T1000 (cell line): ENCODE measurements around the gene ATP11A.
"Not testable (repeated sequence)": the region's sequence is repeated elsewhere in the genome, so short reads cannot be mapped to it uniquely, and the experiment has no call there.

Experiments used
- DNase-seq: peaks from one replicate; lab custom pipeline; 2025; ENCODE audit warnings: mixed read lengths; lab: John Stamatoyannopoulos, UW

The ATP11A gene

GRCh38 chr13:112670864-112671263 lies 19.0 kb upstream of the ATP11A start:
- no peak for DNase-seq

GRCh38 chr13:112671359-112671758 lies 18.5 kb upstream of the ATP11A start:
- no peak for DNase-seq

- no peak for DNase-seq
These were observed 17.1 kb upstream of the ATP11A start for GRCh38 chr13:112672651-112673284.

DNA sequence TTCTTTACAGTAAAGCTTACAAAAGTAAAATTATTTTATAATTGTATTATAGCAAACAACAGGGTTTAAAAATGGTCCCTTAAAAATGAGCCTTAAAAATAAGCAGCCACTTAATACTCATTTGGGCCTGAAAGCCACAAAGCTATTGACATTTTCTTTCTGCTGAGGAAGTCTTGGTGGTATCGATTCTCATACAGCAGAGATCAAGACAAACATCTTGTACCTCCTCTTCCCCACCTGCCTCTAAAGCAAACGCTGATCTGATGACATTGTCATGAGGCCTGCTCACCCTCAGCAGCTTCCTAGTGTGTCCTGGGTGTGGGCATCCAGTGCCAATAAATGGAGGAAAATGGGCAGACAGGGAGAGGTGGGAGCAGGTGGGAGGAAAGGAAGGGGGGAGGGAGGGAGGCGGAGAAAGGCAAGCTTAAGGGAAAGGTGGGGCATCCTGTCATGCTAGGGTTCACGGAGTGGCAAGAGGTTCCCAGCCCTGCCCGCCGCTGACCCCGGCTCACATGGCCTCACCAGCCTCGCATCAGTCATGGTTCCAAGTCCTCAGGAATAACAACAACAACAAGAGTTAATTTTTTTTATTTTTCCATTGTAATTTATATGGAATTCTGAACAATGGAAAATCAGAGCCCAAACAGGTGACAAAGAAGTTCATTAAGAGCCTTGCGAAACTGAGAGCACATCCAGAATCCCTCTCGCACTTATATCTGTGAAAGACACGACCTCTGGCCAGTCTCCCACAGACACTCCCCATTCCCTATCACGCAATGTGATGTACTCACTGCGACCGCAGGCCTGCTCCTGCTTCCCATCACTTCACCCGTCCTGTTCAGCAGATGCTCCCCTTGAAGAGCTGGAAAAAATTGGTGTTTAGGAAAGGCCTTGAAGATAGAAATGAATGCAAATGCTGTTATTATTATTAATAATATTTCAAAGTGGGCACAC lies 15.1 kb upstream of the ATP11A start:
- no peak for DNase-seq

DNA sequence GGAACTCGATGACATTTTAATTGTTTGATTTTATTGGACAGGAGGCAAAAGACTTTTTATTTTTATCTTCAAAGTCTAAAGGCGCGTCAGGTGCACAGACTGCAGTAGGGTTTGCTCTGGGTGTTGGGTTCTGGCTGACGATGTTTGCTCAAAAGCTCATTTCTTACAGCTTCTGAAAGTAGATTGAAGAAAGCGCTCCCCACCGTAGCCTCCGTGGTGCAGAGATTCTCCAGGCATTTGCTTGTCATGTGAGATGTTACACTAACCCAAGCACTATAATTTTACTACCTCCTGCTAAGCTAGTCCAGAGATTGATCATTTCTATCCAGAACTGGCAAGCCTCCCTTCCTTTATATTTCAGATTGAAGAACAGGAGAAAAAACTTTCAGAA lies 14.5 kb upstream of the ATP11A start:
- DNase-seq: no peak

DNA sequence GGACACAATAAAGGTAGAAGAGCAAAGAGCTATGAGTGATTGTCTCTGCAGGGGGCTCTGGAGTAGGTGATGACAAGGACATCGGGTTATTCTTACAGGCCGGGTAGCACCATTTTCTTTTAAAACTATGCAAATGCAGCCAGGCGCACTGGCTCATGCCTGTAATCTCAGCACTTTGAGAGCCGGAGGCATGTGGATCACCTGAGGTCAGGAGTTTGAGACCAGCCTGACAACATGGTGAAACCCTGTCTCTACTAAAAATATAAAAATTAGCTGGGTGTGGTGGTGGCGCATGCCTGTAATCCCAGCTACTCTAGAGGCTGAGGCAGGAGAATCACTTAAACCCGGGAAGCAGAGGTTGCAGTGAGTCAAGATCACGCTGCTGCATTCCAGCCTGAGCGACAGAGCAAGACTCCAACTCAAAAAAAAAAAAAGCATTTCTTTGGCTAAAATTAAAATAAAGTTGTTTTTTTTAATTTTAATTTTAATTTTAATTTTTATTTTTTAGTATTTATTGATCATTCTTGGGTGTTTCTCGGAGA lies 12.3 kb upstream of the ATP11A start:
- DNase-seq: not testable (repeated sequence)

GRCh38 chr13:112679381-112679780 lies 10.5 kb upstream of the ATP11A start:
- DNase-seq: no peak

GRCh38 chr13:112679932-112680677 lies 9.7 kb upstream of the ATP11A start:
- DNase-seq: no peak

- DNase-seq: no peak
These were observed 9.0 kb upstream of the ATP11A start for GRCh38 chr13:112680741-112681360.

- no peak for DNase-seq
These were observed 6.3 kb upstream of the ATP11A start for GRCh38 chr13:112683581-112683980.

DNA sequence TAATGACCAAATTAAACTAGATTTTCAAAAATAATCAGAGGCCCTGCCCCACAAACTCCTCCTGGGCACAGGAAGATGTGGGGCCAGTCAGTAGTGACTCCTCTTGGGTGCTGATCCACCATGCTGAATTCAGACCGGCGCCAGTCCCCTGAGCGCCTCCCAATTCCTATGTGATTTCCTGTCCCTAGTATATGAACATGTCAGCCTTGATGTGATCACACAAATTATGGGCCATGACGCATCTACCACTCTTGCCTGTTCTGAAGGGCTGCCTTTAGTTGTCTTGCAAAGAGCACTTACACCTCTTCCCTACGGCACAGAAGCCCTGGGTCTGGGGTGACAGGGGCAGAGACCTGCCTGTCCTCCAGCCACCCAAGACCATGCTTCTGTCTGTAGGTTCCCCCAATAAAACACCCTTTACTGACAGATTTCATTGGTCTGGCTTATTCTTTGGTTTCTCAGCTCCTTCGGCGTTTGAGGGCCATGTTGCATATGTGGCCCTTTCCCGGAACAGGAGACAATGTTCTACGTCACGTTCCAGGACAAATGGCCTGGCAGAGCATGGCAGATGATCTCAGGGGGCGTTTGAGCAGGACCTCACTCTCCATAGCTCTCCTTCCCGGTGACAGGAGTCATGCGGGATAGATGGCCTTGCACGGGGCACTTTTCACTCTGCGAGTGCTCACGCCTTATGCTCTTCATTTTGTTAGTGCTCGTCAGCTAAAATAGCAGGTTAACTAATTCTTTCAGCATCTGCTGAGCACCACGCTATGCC lies 5.6 kb upstream of the ATP11A start:
- no peak for DNase-seq

DNA sequence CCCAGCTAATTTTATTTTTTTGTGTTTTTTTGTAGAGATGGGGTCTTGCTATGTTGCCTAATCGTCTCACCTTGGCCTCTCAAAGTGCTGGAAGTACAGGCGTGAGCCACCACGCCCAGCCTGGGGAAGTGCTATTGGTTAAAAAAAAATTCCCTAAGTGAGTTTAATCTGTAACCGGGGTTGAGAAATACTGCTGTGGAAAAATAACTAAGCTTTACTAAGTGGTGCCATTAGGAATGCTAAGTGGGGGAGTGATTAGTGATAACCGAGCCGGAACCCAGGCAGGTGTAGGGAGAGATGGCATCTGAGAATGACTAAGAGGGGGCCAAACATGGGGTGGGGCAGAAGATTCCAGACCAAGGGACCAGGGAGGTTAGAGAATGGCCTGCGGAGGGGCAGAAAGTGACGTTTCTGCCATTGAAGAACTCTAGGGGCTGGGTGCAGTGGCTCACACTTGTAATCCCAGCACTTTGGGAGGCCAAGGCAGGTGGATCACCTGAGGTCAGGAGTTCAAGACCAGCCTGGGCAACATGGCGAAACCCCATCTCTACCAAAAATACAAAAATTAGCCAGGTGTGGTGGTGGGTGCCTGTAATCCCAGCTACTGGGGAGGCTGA lies 4.5 kb upstream of the ATP11A start:
- not testable (repeated sequence) for DNase-seq

GRCh38 chr13:112685896-112686295 lies 3.9 kb upstream of the ATP11A start:
- DNase-seq: no peak

- DNase-seq: no peak
These were observed 3.5 kb upstream of the ATP11A start for GRCh38 chr13:112686364-112686763.

DNA sequence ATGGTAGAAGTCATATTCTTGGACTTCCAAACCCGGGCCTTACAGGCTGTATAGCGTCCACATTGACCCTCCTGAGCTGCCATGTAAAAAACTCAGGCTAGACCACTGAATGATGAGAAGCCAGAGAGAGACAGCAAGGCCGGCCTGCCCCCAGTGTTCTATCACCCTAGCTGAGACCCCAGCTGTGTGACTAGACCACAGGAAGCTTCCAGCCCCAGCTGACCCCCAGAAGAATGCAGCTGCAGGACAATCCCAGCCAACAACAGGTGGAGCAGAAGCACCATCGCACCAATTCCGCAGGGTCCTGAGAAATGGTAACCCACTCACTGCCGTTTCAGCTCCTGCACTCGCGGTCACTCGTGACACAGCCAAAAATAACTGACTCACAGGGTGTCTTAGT lies 2.9 kb upstream of the ATP11A start:
- DNase-seq: no peak

- DNase-seq: no peak
These were observed 1.8 kb upstream of the ATP11A start for GRCh38 chr13:112687836-112688559.

DNA sequence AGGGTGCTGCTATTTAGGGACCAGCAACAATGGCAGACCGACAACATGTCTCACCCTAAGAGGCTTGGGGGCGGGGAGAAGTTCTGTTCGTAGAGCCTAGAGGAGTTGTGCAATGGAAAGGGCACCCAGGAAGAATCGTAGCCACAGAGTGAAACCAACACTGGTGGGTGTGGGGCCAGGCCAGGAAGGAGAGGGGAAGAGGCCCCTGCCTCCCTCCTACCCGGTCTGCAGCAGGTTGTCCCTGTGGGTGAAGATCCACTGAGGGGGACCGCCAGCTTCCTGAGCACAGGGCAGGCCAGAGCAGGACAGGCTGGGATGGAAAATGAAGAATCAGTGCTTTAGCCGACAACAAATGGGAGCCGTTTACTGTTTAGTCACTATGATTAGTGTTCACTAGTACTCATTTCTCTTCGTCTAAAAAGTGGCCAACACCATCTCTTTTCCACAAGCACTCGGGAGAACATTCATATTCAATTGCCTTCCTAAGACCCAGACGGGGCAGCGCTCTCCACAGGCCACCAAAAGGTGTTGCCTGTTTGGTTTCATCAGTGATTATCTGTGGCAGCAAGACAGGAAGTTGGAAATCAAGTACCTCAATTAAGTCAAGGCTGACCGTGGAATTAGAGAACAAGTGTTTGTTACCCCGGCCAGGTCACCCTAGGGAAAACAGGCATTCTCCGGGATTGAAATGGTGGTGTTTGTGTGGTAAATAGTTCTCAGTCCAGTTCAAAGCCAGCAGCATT lies 1.1 kb upstream of the ATP11A start:
- no peak for DNase-seq

GRCh38 chr13:112690283-112690929 lies 568 bp downstream of the ATP11A start:
- no peak for DNase-seq

GRCh38 chr13:112692104-112692503 lies 2.3 kb downstream of the ATP11A start:
- no peak for DNase-seq
